Mesenchymal stem cell (in vitro differentiated cells and primary cell): ENCODE measurements around the gene HBA2.

Experiments
- DNase-seq: peaks from one replicate; pipeline ENCODE4 v3.0.0-alpha.2; 2013
- H2AFZ ChIP-seq: one replicate; pipeline ENCODE4 v1.6.1; 2013; ENCODE audit warnings: low read depth, mild to moderate bottlenecking, control low read depth, inconsistent platforms, low read length, moderate library complexity
- H2AK5ac ChIP-seq: 2 replicates; pipeline ENCODE4 v1.6.1; 2013; ENCODE audit warnings: low read length, moderate library complexity, mild to moderate bottlenecking, inconsistent platforms; ENCODE audit not compliant: severe bottlenecking
- H2BK120ac ChIP-seq: one replicate; pipeline ENCODE4 v1.6.1; 2013; ENCODE audit warnings: low read depth, mild to moderate bottlenecking, inconsistent platforms, low read length, moderate library complexity
- H2BK12ac ChIP-seq, 2 experiments: one replicate each; pipeline ENCODE4 v1.6.1; 2013; ENCODE audit warnings: inconsistent platforms in 2 of 2, low read length in 2 of 2, mild to moderate bottlenecking in 2 of 2, moderate library complexity in 2 of 2, control low read depth in 1 of 2
- H2BK15ac ChIP-seq: one replicate; pipeline ENCODE4 v1.6.1; 2013; ENCODE audit warnings: mild to moderate bottlenecking, low read depth, inconsistent platforms; ENCODE audit not compliant: poor library complexity, severe bottlenecking
- H2BK5ac ChIP-seq: 2 replicates; pipeline ENCODE4 v1.6.1; 2013; ENCODE audit warnings: low read depth, mild to moderate bottlenecking, low read length, control low read depth, inconsistent platforms; ENCODE audit not compliant: poor library complexity, severe bottlenecking
- H3K14ac ChIP-seq, 2 experiments: one replicate each; pipeline ENCODE4 v1.6.1; 2013; ENCODE audit warnings: inconsistent platforms in 2 of 2, low read length in 2 of 2, control low read depth in 1 of 2, mild to moderate bottlenecking in 1 of 2, moderate library complexity in 1 of 2
- H3K18ac ChIP-seq, 2 experiments: one replicate each; pipeline ENCODE4 v1.6.1; 2013; ENCODE audit warnings: inconsistent platforms in 2 of 2, low read length in 2 of 2, control low read depth in 1 of 2, low read depth in 1 of 2, mild to moderate bottlenecking in 1 of 2
- H3K23ac ChIP-seq, 2 experiments: one replicate each; pipeline ENCODE4 v1.6.1; 2013; ENCODE audit warnings: inconsistent platforms in 2 of 2, low read length in 2 of 2, mild to moderate bottlenecking in 2 of 2, moderate library complexity in 2 of 2, control low read depth in 1 of 2
- H3K27ac ChIP-seq: 2 replicates; pipeline ENCODE4 v1.5.1; 2013; ENCODE audit warnings: mild to moderate bottlenecking, moderate library complexity, low read length, control low read depth, inconsistent platforms; ENCODE audit not compliant: poor library complexity, severe bottlenecking
- H3K27me3 ChIP-seq, 2 experiments: 2 replicates each; pipeline versions ENCODE4 v1.6.1 to v1.7.0; 2013; ENCODE audit warnings: low read length in 2 of 2, mild to moderate bottlenecking in 2 of 2, moderate library complexity in 2 of 2, control low read depth in 1 of 2, inconsistent platforms in 1 of 2; ENCODE audit not compliant: control insufficient read depth in 1 of 2, insufficient read depth in 1 of 2
- H3K36me3 ChIP-seq, 2 experiments: 2 replicates each; pipeline versions ENCODE4 v1.6.1 to v1.7.0; 2013; ENCODE audit warnings: low read length in 2 of 2, control low read depth in 1 of 2, inconsistent platforms in 1 of 2, low read depth in 1 of 2, mild to moderate bottlenecking in 1 of 2; ENCODE audit not compliant: insufficient read depth in 2 of 2, control insufficient read depth in 1 of 2
- H3K4ac ChIP-seq, 2 experiments: one replicate each; pipeline ENCODE4 v1.6.1; 2013; ENCODE audit warnings: inconsistent platforms in 2 of 2, low read length in 2 of 2, mild to moderate bottlenecking in 2 of 2, moderate library complexity in 2 of 2, control low read depth in 1 of 2, low read depth in 1 of 2
- H3K4me1 ChIP-seq: 2 replicates; pipeline ENCODE4 v1.6.1; 2013; ENCODE audit warnings: low read depth, low read length, control low read depth; ENCODE audit not compliant: control insufficient read depth, insufficient read depth
- H3K4me2 ChIP-seq: 2 replicates; pipeline ENCODE4 v1.6.1; 2013; ENCODE audit warnings: low read length, mild to moderate bottlenecking, inconsistent platforms; ENCODE audit not compliant: poor library complexity, severe bottlenecking
- H3K4me3 ChIP-seq, 2 experiments: 2 replicates each; pipeline versions ENCODE4 v1.5.1 to v1.7.0; 2013; ENCODE audit warnings: low read length in 2 of 2, mild to moderate bottlenecking in 2 of 2, control low read depth in 1 of 2, low read depth in 1 of 2; ENCODE audit not compliant: insufficient read depth in 1 of 2
- H3K79me1 ChIP-seq: replicated peaks from 2 replicates; pipeline ENCODE4 v1.6.1; 2013; ENCODE audit warnings: mild to moderate bottlenecking, control low read depth, low read length, inconsistent platforms; ENCODE audit not compliant: poor library complexity, severe bottlenecking
- H3K9ac ChIP-seq: 2 replicates; pipeline ENCODE4 v1.7.0; 2013; ENCODE audit warnings: mild to moderate bottlenecking, low read length, moderate library complexity
- H3K9me3 ChIP-seq: 2 replicates; pipeline ENCODE4 v1.7.0; 2013; ENCODE audit warnings: mild to moderate bottlenecking, low read length; ENCODE audit not compliant: control insufficient read depth
- H4K8ac ChIP-seq: one replicate; pipeline ENCODE4 v1.6.1; 2013; ENCODE audit warnings: inconsistent platforms, mild to moderate bottlenecking, low read length, moderate library complexity
- H4K91ac ChIP-seq: one replicate; pipeline ENCODE4 v1.6.1; 2013; ENCODE audit warnings: mild to moderate bottlenecking, low read length, inconsistent platforms
- WGBS: methylation state at CpG from one replicate; pipeline ENCODE4 v1.1.7; 2013; ENCODE audit warnings: mixed read lengths; 5-methylcytosine and 5-hydroxymethylcytosine counted together

HBA2 gene

DNA sequence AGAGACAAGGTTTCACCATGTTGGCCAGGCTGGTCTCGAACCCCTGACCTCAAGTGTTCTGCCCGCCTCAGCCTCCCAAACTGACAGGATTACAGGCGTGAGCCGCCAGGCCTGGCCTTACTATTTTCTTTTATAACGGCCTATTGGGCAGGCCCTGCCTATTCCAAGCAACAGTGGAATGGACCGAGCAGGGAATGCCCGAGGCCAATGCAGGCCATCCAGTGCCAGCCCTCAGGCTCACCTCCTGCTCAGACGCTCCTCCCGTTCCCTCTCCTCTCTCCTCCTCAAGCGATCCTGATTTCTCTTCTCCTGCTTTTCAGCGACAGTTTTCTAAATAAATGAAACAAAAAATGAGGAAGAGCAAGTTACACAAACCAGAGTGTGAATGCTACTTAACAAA is 20.0 kb downstream of the HBA2 start:
- Histone ChIP-seq H2AFZ (no peak overlapping the region), H2BK120ac (no peak overlapping the region), H2BK5ac (no peak overlapping the region), H3K4me2 (no peak overlapping the region), H3K4ac (no peak overlapping the region), H3K36me3 (peaks cover 91 to 93% of the 10 kb centered on the region in 2 experiments), H3K4me1 (no peaks in the 10 kb centered on the region), H3K9me3 (no peaks in the 10 kb centered on the region), H3K27ac (no peak overlapping the region), H3K18ac (no peak overlapping the region), H3K27me3 (no peaks in the 10 kb centered on the region), H2BK12ac (no peak overlapping the region), H3K23ac (no peak overlapping the region), H2BK15ac (no peak overlapping the region), H2AK5ac (no peak overlapping the region), H3K4me3 (no peak overlapping the region), H3K14ac (no peak overlapping the region), H3K79me1 (peaks cover 40% of the 10 kb centered on the region), H4K91ac (no peak overlapping the region), H3K9ac (no peak overlapping the region), H4K8ac (no peak overlapping the region)
- no peak for DNase-seq
- 98% methylated on average over 9 of the region's 11 CpGs for WGBS

DNA sequence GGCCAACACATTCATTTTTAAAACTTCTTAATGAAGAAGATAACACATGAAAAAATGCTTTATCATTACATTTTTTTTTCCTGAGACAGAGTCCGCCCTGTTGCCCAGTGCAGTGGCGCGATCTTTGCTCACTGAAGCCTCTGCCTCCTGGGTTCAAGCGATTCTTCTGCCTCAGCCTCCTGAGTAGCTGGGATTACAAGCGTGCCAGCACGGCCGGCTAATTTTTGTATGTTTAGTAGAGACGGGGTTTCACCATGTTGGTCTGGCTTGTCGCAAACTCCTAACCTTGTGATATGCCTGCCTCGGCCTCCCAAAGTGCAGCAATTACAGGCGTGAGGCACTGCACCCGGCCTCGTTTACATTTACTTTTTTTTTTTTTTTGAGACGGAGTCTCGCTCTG is 20.8 kb downstream of the HBA2 start:
- Histone ChIP-seq H3K4me2 (no peak overlapping the region), H4K8ac (no peak overlapping the region), H3K27me3 (no peaks in the 10 kb centered on the region), H3K79me1 (peaks cover 42% of the 10 kb centered on the region), H3K27ac (no peak overlapping the region), H2AFZ (no peak overlapping the region), H3K4ac (no peak overlapping the region), H3K14ac (no peak overlapping the region), H3K9ac (no peak overlapping the region), H4K91ac (no peak overlapping the region), H3K23ac (no peak overlapping the region), H2BK5ac (no peak overlapping the region), H3K4me3 (no peak overlapping the region), H2BK15ac (no peak overlapping the region), H3K36me3 (peaks cover 93 to 96% of the 10 kb centered on the region in 2 experiments), H2BK120ac (no peak overlapping the region), H2BK12ac (no peak overlapping the region), H3K9me3 (no peaks in the 10 kb centered on the region), H2AK5ac (no peak overlapping the region), H3K18ac (no peak overlapping the region), H3K4me1 (no peaks in the 10 kb centered on the region)
- no peak for DNase-seq
- WGBS: 95% methylated on average over 15 of the region's 15 CpGs

GRCh38 chr16:194516-194915 is 21.8 kb downstream of the HBA2 start:
- H4K91ac ChIP-seq: no peak overlapping the region
- no peak overlapping the region for H3K9ac ChIP-seq
- H3K79me1 ChIP-seq: peaks cover 43% of the 10 kb centered on the region
- no peak overlapping the region for H2AFZ ChIP-seq
- H3K27ac ChIP-seq: no peak overlapping the region
- peak overlapping the region in 1 of 2 experiments; percentile 9 for H2BK12ac ChIP-seq
- H3K9me3 ChIP-seq: no peaks in the 10 kb centered on the region
- no peak overlapping the region for H4K8ac ChIP-seq
- no peaks in the 10 kb centered on the region for H3K27me3 ChIP-seq
- no peak overlapping the region for H2AK5ac ChIP-seq
- no peak overlapping the region for H3K4me2 ChIP-seq
- no peak overlapping the region for H3K4ac ChIP-seq
- H3K4me3 ChIP-seq: no peak overlapping the region
- H3K18ac ChIP-seq: no peak overlapping the region
- DNase-seq: no peak
- 98% methylated on average over 5 of the region's 6 CpGs for WGBS
- H3K36me3 ChIP-seq: peaks cover 92 to 94% of the 10 kb centered on the region in 2 experiments
- no peak overlapping the region for H3K14ac ChIP-seq
- no peak overlapping the region for H3K23ac ChIP-seq
- no peak overlapping the region for H2BK15ac ChIP-seq
- H2BK120ac ChIP-seq: no peak overlapping the region
- H3K4me1 ChIP-seq: no peaks in the 10 kb centered on the region
- H2BK5ac ChIP-seq: no peak overlapping the region

DNA sequence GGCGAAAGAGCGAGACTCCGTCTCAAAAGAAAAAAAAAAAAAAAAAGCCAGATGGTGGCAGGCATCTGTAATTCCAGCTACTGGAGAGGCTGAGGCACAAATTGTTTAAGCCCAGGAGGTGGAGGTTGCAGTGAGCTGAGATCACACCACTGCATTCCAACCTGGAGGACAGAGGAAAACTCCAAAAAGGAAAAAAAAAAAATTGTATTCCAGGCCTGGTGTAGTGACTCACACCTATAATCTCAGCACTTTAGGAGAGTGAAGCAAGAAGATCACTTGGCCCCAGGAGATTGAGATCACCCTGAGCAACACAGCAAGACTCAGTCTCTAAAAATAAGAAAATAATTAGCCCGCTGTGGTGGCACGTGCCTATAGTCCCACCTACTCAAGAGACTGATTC is 27.7 kb downstream of the HBA2 start:
- H3K18ac ChIP-seq: no peak overlapping the region
- 90% methylated on average over 5 of the region's 5 CpGs for WGBS
- H3K9me3 ChIP-seq: no peaks in the 10 kb centered on the region
- H2AFZ ChIP-seq: no peak overlapping the region
- H4K91ac ChIP-seq: no peak overlapping the region
- peaks cover 23% of the 10 kb centered on the region for H3K79me1 ChIP-seq
- H2BK12ac ChIP-seq: no peak overlapping the region
- peaks cover 9% of the 10 kb centered on the region for H3K4me1 ChIP-seq
- H3K4me2 ChIP-seq: no peak overlapping the region
- H3K4me3 ChIP-seq: no peak overlapping the region
- no peak overlapping the region for H2BK15ac ChIP-seq
- H2BK5ac ChIP-seq: no peak overlapping the region
- no peak overlapping the region for H2AK5ac ChIP-seq
- H4K8ac ChIP-seq: no peak overlapping the region
- no peak overlapping the region for H3K4ac ChIP-seq
- peak; percentile 75 for DNase-seq
- peak overlapping the region; percentile 89 for H3K27ac ChIP-seq
- no peaks in the 10 kb centered on the region for H3K27me3 ChIP-seq
- H3K9ac ChIP-seq: peak overlapping the region; percentile 51
- H2BK120ac ChIP-seq: no peak overlapping the region
- no peak overlapping the region for H3K23ac ChIP-seq
- peaks cover 71 to 79% of the 10 kb centered on the region in 2 experiments for H3K36me3 ChIP-seq
- no peak overlapping the region for H3K14ac ChIP-seq
